Measurements from ENCODE around the gene RANBP1. TPM values are rescaled to one million over a fixed set of nuclear protein-coding genes. Genes with fewer than 3 reads are reported as not detected.

RANBP1 gene
- total RNA-seq, 4 donors from 2014 or later, result 45.6 to 128 (median 106) TPM

DNA sequence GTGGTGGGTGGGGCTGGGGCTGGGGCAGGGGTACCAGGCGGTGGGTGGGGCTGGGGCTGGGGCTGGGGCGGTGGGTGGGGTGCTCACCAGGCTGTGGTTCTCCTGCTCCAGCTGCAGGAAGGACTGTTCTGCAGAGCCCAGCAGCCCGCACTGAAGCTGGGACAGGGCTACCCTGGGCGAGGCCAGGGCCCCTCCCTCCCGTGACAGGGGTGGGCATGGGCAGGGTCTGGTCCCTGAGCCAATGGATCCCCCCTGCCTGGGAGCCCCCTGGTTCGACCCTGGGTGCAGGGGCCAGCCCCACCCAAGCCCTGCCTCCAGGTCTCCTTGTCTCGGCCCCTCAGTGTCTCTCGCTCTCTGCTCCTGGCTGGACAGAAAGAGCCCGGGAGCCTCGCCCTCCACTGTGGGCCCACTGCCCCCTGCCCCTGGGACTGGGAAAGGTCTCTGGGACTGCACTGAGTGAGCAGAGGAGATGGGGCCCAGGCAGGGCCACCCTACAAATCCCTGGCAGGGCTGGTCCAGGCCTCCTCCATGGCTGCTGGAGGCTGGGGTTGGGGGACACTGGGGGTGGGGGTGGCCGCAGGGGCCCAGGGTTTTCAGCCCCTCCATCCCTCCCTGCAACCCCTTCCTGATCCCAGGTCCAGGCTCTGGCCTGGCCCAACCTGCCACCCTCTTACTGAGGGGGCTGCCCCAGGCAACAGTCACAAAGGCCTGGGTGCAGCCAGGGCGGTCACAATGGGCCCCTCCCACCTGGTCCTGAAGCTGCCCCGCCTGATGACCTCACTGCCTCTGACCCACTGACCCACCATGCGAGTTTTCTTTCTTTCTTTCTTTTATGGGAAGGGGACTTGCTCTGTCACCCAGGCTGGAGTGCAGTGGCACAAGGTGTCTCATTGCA, 34.7 kb downstream of the RANBP1 start, which contains the start of gene CCDC188:
Gene CCDC188 (minus strand): TSS at position 675 of the 895 bp plus-strand sequence. CDS start 69 bp downstream, at position 606.
- in situ Hi-C loops (cut with MboI; ENCODE audit: low pct_ligation_motif_present in 1 of 4, low pct_unique_long_range_greater_than_20kb in 1 of 4, low sequenced_read_pairs in 3 of 4), result loop anchor here in 2 of 4 donors (10.0 to 25.0 kb wide), 2 partner anchors 144 to 487 kb away; no protein-coding TSS in a partner anchor

DNA sequence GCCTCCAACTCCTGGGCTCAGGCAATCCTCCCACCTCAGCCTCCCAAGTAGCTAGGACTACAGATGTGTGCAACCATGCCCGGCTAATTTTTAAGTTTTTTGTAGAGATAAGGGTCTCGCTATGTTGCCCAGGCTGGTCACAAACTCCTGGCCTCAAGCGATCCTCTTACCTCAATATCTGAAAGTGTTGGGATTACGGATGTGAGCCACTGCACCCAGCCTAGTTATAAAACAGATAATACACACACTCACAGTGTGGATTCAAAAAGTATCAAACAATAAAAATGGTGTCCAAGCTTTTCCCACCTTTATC, 35.3 kb downstream of the RANBP1 start:
- no peaks in the 10 kb centered on the region for H3K36me3 ChIP-seq
- in situ Hi-C loops (cut with MboI; ENCODE audit: low pct_ligation_motif_present in 1 of 4, low pct_unique_long_range_greater_than_20kb in 1 of 4, low sequenced_read_pairs in 3 of 4), result loop anchor here in 2 of 4 donors (10.0 to 25.0 kb wide), 2 partner anchors 144 to 486 kb away; no protein-coding TSS in a partner anchor
- TF ChIP-seq POLR2AphosphoS5 (IDR thresholded peaks at IDR 0.05) (no peak), EP300 (IDR thresholded peaks at IDR 0.05; ENCODE audit: low read depth) (no peak)
- H3K27ac ChIP-seq, result no peak overlapping the region
- no peak for DNase-seq
- H3K9me3 ChIP-seq, result no peaks in the 10 kb centered on the region
- 89 to 100% methylated on average over 2 to 4 of the region's 4 CpGs for WGBS, 2 donors (ENCODE audit: low coverage in 1 of 2)
- peaks cover 0 to 7% (median 0%) of the 10 kb centered on the region in 4 donors for H3K4me1 ChIP-seq
- no peak overlapping the region for H3K4me3 ChIP-seq
- H3K27me3 ChIP-seq, result peaks cover 17% of the 10 kb centered on the region
- intact Hi-C loops (cut with DNase I; ENCODE audit: low total_unique reads), result no loop called here

More for the DNA sequence above, 34.7 kb downstream of the RANBP1 start, which contains the start of gene CCDC188:
- H3K4me1 ChIP-seq, result peaks cover 0 to 7% (median 0%) of the 10 kb centered on the region in 4 donors
- no peaks in the 10 kb centered on the region for H3K9me3 ChIP-seq
- no peak within 1 kb of the TSS for H3K4me3 ChIP-seq
- H3K36me3 ChIP-seq, result no peaks in the 10 kb centered on the region
- TF ChIP-seq, protein P1, sequence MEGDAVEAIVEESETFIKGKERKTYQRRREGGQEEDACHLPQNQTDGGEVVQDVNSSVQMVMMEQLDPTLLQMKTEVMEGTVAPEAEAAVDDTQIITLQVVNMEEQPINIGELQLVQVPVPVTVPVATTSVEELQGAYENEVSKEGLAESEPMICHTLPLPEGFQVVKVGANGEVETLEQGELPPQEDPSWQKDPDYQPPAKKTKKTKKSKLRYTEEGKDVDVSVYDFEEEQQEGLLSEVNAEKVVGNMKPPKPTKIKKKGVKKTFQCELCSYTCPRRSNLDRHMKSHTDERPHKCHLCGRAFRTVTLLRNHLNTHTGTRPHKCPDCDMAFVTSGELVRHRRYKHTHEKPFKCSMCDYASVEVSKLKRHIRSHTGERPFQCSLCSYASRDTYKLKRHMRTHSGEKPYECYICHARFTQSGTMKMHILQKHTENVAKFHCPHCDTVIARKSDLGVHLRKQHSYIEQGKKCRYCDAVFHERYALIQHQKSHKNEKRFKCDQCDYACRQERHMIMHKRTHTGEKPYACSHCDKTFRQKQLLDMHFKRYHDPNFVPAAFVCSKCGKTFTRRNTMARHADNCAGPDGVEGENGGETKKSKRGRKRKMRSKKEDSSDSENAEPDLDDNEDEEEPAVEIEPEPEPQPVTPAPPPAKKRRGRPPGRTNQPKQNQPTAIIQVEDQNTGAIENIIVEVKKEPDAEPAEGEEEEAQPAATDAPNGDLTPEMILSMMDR (IDR thresholded peaks at IDR 0.05), result no peak
- no peak for TF ChIP-seq EP300 (IDR thresholded peaks at IDR 0.05; ENCODE audit: low read depth)
- no peak for TF ChIP-seq POLR2AphosphoS5 (IDR thresholded peaks at IDR 0.05)
- TF ChIP-seq POLR2A (IDR thresholded peaks at IDR 0.05), result no peak
- no peak for DNase-seq
- H3K27me3 ChIP-seq, result peaks cover 14% of the 10 kb centered on the region
- 64% methylated on average over 13 of the region's 14 CpGs; no CpG with 5 or more reads in 1 of the 2 donors for WGBS, 2 donors (ENCODE audit: low coverage in 1 of 2)
- no peak within 1 kb of the TSS for H3K27ac ChIP-seq
- intact Hi-C loops (cut with DNase I; ENCODE audit: low total_unique reads), result no loop called here

DNA sequence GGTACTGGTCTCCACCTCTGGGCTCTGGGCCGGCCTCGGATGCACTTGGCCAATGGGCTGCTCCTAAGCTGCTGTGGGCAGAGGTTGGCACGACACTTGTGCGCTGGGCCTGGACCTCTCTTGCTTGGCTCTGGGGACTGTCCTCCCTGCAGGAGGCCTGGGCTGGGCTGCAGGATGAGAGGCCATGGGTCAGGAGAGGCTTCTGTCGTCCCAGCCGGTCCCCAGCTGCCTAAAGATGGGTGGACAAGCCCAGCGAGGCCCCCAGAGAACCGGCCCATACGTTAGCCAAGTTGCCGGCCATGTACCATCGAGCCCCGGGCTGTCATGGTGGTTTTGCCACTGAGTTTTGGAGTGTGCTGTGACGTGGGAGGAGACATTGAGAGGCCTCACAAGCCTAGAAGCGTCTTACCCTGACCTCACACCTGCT, 36.6 kb downstream of the RANBP1 start:
- Histone ChIP-seq H3K36me3 (no peaks in the 10 kb centered on the region), H3K4me1 (peaks cover 0 to 7% (median 0%) of the 10 kb centered on the region in 4 donors), H3K27ac (no peak overlapping the region), H3K9me3 (no peaks in the 10 kb centered on the region), H3K4me3 (no peak overlapping the region), H3K27me3 (peaks cover 17% of the 10 kb centered on the region)
- TF ChIP-seq EP300 (IDR thresholded peaks at IDR 0.05; ENCODE audit: low read depth), result no peak
- TF ChIP-seq POLR2A (IDR thresholded peaks at IDR 0.05), result no peak
- TF ChIP-seq, protein P1 (IDR thresholded peaks at IDR 0.05), result no peak
- no peak for TF ChIP-seq POLR2AphosphoS5 (IDR thresholded peaks at IDR 0.05)
- no peak for DNase-seq
- in situ Hi-C loops (cut with MboI; ENCODE audit: low pct_ligation_motif_present in 1 of 4, low pct_unique_long_range_greater_than_20kb in 1 of 4, low sequenced_read_pairs in 3 of 4) (loop anchor here in 2 of 4 donors (10.0 to 25.0 kb wide), 2 partner anchors 142 to 485 kb away; no protein-coding TSS in a partner anchor), intact Hi-C loops (cut with DNase I; ENCODE audit: low total_unique reads) (no loop called here)
- WGBS, 2 donors (ENCODE audit: low coverage in 1 of 2), result 85% methylated on average over 13 of the region's 14 CpGs; no CpG with 5 or more reads in 1 of the 2 donors

DNA sequence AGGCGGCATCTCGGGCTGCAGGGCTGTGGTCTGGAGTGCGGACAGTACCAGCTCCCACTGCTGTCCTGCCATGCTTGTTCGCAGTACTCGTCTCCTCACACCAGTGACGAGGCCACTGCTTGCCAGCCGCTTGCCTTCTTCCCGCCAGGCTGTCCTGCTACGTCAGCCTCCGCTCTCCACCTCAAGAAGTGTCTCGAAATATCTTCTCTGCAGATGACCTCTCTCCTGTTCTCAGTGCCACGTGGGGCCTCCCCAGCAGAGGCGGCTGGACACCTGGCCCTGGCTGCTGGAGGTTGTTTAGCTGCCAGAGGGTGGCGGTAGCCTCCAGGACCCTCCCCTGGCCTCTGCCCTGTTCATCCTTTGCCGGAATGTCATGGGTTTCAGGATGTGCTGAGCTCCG, 38.0 kb downstream of the RANBP1 start:
- in situ Hi-C loops (cut with MboI; ENCODE audit: low pct_ligation_motif_present in 1 of 4, low pct_unique_long_range_greater_than_20kb in 1 of 4, low sequenced_read_pairs in 3 of 4), result loop anchor here in 2 of 4 donors (10.0 to 25.0 kb wide), 2 partner anchors 141 to 483 kb away; no protein-coding TSS in a partner anchor

More for the DNA sequence above, 38.0 kb downstream of the RANBP1 start:
- WGBS, 2 donors (ENCODE audit: low coverage in 1 of 2), result 59% methylated on average over 16 of the region's 16 CpGs; no CpG with 5 or more reads in 1 of the 2 donors
- TF ChIP-seq POLR2AphosphoS5 (IDR thresholded peaks at IDR 0.05) (no peak), EP300 (IDR thresholded peaks at IDR 0.05; ENCODE audit: low read depth) (no peak), POLR2A (IDR thresholded peaks at IDR 0.05) (no peak)
- TF ChIP-seq, protein P1 (IDR thresholded peaks at IDR 0.05), result no peak
- DNase-seq, result no peak
- peaks cover 27% of the 10 kb centered on the region for H3K27me3 ChIP-seq
- H3K4me1 ChIP-seq, result peaks cover 0 to 7% (median 0%) of the 10 kb centered on the region in 4 donors
- no peaks in the 10 kb centered on the region for H3K36me3 ChIP-seq
- no peak overlapping the region for H3K4me3 ChIP-seq
- no peaks in the 10 kb centered on the region for H3K9me3 ChIP-seq
- intact Hi-C loops (cut with DNase I; ENCODE audit: low total_unique reads), result no loop called here
- H3K27ac ChIP-seq, result no peak overlapping the region

Measured in transverse colon (tissue), 4 donors.